Measurements from ENCODE around the gene NAAA.
A peak's percentile ranks its signal among the peaks of the same experiment; 100 is the strongest.
"Not testable (repeated sequence)": the region's sequence is repeated elsewhere in the genome, so short reads cannot be mapped to it uniquely, and the experiment has no call there.

NAAA gene

DNA sequence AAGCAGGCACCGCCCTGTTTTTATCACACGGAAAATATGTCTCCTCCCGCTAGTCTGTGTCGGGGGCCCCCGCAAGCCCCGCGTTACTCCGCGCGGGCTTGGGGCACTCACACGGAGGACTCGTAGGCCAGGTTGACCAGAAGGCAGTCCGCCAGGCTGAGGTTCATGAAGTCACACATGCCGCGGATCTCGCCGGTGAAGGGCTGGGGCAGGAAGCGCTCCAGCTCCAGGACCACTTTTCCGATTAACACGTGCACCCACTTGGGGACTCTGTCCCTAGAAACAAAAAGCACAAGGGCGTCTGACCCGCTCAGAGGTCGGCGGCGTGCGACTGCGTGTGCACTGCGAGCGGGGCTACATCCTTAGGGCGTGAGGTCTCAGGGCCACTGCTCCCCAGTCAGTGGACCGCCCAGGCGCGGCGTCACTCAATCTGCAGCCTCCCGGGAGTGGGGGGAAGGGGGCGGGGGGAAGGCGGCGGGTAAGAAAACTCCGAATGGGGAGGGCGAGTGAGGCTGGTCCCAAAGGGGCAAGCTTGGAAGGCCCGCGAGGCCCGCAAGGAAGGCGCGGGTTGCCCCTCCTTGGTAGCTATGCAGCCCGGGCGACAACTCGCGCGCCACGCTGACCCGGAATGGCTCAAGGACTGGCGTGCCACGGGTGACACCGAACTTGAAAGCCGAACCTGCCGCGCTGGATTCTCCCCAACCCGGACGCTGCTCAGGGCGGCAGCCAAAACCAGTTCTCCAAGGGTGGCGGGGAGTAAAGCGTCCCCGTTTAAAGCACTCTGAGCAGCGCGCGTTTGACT is 722 bp downstream of the NAAA start:
- Mint-ChIP-seq H3K36me3 (peaks cover 25% of the 10 kb centered on the region), H3K9me3 (no peaks in the 10 kb centered on the region), H3K4me1 (peaks cover 25% of the 10 kb centered on the region), H3K4me3 (peak overlapping the region; percentile 98), H3K27ac (peak overlapping the region; percentile 99), H3K27me3 (no peaks in the 10 kb centered on the region)
- peak; percentile 90 for DNase-seq
- CTCF ChIA-PET, result interaction anchor here (1.0 to 1.6 kb wide), 5 partner anchors 11 to 56 kb away, joined by 3 to 6 read pairs (median 4); partner anchors contain the start of gene SDAD1

DNA sequence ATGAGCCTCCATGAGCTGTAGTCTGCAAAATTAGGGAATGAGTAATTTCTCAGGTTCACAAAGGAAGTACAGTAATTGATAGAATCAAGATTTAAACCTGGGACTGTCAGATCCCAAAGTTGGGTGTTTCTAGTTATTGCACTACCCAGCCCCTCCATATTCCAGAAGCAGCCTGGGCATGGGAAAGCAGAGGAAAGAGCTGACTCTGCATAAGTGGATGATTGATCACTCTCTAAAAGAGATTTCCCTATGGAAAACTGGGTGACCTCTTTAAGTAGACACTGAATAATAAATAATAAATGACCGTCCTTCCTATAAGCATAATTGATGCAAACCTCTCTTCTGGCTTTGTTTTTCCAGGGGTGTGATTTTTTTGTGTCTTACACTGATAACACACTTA is 5.2 kb downstream of the NAAA start:
- Mint-ChIP-seq H3K36me3 (peaks cover 41% of the 10 kb centered on the region), H3K4me3 (no peak overlapping the region), H3K9me3 (no peaks in the 10 kb centered on the region), H3K27me3 (no peaks in the 10 kb centered on the region), H3K4me1 (peaks cover 25% of the 10 kb centered on the region), H3K27ac (no peak overlapping the region)
- DNase-seq, result no peak
- CTCF ChIA-PET, result interaction anchor here (1.8 kb wide), 1 partner anchor 20 kb away, joined by 9 read pairs; no protein-coding TSS in a partner anchor

DNA sequence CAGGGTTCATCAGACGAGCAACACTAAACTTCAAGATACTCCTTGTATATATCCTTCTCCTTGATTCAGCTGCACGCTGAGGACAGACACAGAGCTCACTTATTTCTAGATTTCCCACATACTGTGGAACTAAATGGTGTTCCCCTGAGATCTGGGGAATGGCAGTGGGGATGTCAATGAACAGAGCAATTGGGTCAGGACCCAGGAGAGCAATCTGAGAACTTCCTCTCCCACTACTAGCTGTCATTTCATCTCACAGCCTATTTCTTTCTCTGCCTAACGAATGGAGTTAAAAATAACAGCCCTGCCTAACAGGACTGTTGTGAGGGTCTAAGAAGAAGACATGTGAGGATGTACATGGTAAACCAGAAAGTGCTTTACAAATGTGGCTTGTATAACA is 10.7 kb downstream of the NAAA start:
- CTCF ChIA-PET, result interaction anchor here (1.0 to 1.5 kb wide), 2 partner anchors 10 to 14 kb away, joined by 3 to 4 read pairs; no protein-coding TSS in a partner anchor
- Mint-ChIP-seq H3K27ac (no peak overlapping the region), H3K4me3 (no peak overlapping the region), H3K27me3 (no peaks in the 10 kb centered on the region), H3K4me1 (no peaks in the 10 kb centered on the region), H3K9me3 (no peaks in the 10 kb centered on the region), H3K36me3 (peaks cover 36% of the 10 kb centered on the region)
- DNase-seq, result no peak

DNA sequence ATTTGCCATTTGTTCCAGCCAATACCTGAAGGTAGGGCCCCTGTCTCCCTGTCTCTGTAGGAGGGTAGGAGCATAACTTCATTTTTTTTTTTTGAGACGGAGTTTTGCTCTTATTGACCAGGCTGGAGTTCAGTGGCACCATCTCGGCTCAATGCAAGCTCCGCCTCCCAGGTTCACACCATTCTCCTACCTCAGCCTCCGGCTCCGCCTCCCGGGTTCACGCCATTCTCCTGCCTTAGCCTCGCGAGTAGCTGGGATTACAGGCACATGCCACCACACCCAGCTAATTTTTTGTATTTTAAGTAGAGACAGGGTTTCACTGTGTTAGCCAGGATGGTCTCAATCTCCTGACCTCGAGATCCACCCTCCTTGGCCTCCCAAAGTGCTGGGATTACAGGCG is 15.9 kb downstream of the NAAA start:
- H3K36me3 Mint-ChIP-seq, result peaks cover 40% of the 10 kb centered on the region
- not testable (repeated sequence) for DNase-seq, H3K9me3 Mint-ChIP-seq, H3K4me1 Mint-ChIP-seq, H3K4me3 Mint-ChIP-seq, H3K27me3 Mint-ChIP-seq, H3K27ac Mint-ChIP-seq
- CTCF ChIA-PET, result interaction anchor here (1.0 to 2.1 kb wide), 2 partner anchors 9 to 29 kb away, joined by 4 to 9 read pairs; no protein-coding TSS in a partner anchor

GRCh38 chr4:75924309-75924827 is 16.4 kb downstream of the NAAA start:
- CTCF ChIA-PET, result interaction anchor here (1.0 to 2.1 kb wide), 3 partner anchors 9 to 28 kb away, joined by 3 to 9 read pairs (median 4); no protein-coding TSS in a partner anchor
- Mint-ChIP-seq H3K27me3 (no peaks in the 10 kb centered on the region), H3K36me3 (peaks cover 40% of the 10 kb centered on the region), H3K4me3 (no peak overlapping the region), H3K9me3 (no peaks in the 10 kb centered on the region), H3K27ac (no peak overlapping the region), H3K4me1 (no peaks in the 10 kb centered on the region)
- no peak for DNase-seq

DNA sequence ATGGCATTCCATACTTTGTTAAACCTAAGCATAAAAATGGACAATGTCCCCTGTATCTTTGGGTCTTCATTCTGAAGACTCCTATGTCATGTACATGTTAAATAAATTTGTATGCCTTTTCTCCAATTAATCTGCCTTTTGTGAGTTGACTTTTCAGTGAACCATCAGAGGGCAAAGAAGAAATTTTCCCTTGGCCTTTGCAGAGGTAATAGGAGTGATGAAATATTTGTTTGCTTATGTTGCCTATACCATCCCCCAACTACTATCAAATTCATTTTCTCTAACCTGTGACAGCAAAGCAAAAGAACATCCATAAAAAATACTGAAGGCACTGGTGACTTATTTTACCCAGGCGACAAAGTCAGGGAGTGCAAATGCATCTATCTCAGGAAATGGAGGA is 18.2 kb downstream of the NAAA start:
- peak overlapping the region; percentile 29 for H3K27ac Mint-ChIP-seq
- no peaks in the 10 kb centered on the region for H3K9me3 Mint-ChIP-seq
- H3K36me3 Mint-ChIP-seq, result peaks cover 37% of the 10 kb centered on the region
- no peaks in the 10 kb centered on the region for H3K27me3 Mint-ChIP-seq
- H3K4me3 Mint-ChIP-seq, result no peak overlapping the region
- CTCF ChIA-PET, result no interaction called here
- DNase-seq, result no peak
- no peaks in the 10 kb centered on the region for H3K4me1 Mint-ChIP-seq

GRCh38 chr4:75921910-75922309 is 18.9 kb downstream of the NAAA start:
- CTCF ChIA-PET, result interaction anchor here (0.6 to 1.3 kb wide), 2 partner anchors 9 to 31 kb away, joined by 3 read pairs; no protein-coding TSS in a partner anchor
- no peaks in the 10 kb centered on the region for H3K4me1 Mint-ChIP-seq
- H3K27me3 Mint-ChIP-seq, result no peaks in the 10 kb centered on the region
- no peak overlapping the region for H3K4me3 Mint-ChIP-seq
- H3K9me3 Mint-ChIP-seq, result no peaks in the 10 kb centered on the region
- H3K36me3 Mint-ChIP-seq, result peaks cover 36% of the 10 kb centered on the region
- DNase-seq, result no peak
- H3K27ac Mint-ChIP-seq, result no peak overlapping the region

GRCh38 chr4:75920327-75920726 is 20.5 kb downstream of the NAAA start:
- Mint-ChIP-seq H3K4me3 (no peak overlapping the region), H3K4me1 (no peaks in the 10 kb centered on the region), H3K27ac (no peak overlapping the region), H3K36me3 (peaks cover 36% of the 10 kb centered on the region), H3K9me3 (no peaks in the 10 kb centered on the region), H3K27me3 (no peaks in the 10 kb centered on the region)
- CTCF ChIA-PET, result interaction anchor here (1.4 kb wide), 1 partner anchor 9 kb away, joined by 3 read pairs; no protein-coding TSS in a partner anchor
- no peak for DNase-seq

GRCh38 chr4:75919920-75920319 is 20.9 kb downstream of the NAAA start:
- Mint-ChIP-seq H3K4me3 (no peak overlapping the region), H3K27ac (no peak overlapping the region), H3K9me3 (no peaks in the 10 kb centered on the region), H3K4me1 (no peaks in the 10 kb centered on the region), H3K27me3 (no peaks in the 10 kb centered on the region), H3K36me3 (peaks cover 35% of the 10 kb centered on the region)
- no peak for DNase-seq
- CTCF ChIA-PET, result interaction anchor here (1.4 kb wide), 1 partner anchor 10 kb away, joined by 3 read pairs; no protein-coding TSS in a partner anchor

DNA sequence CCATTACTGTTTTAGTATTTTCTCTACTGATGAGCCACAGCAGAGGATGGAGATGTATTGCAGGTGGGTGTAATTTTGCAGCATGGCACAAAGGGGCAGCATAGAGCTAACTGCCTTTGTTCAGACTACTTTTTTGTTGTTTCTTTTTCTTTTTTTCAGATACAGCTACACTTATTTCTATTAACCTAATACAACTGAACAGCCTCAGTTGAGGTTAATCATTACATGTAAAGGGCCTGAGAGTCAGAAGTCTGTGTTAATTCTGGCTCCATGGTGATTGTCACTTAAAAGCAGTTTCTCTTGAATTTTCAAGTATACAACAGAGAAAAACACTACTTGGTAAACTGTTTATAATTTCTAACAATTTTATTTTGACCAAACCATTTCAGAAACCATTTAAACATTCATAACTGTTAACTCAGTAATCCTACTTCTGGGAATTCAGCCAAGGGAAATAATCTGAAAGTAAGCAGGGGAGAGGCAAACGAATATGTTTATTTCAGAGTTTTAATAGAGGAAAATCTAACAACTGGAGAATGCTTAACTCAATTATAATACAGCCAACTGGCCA is 24.6 kb downstream of the NAAA start:
- no peaks in the 10 kb centered on the region for H3K27me3 Mint-ChIP-seq
- no peaks in the 10 kb centered on the region for H3K4me1 Mint-ChIP-seq
- peak overlapping the region; percentile 33 for H3K27ac Mint-ChIP-seq
- H3K9me3 Mint-ChIP-seq, result no peaks in the 10 kb centered on the region
- H3K4me3 Mint-ChIP-seq, result no peak overlapping the region
- peaks cover 28% of the 10 kb centered on the region for H3K36me3 Mint-ChIP-seq
- CTCF ChIA-PET, result interaction anchor here (0.6 to 2.7 kb wide), 20 partner anchors 9 to 215 kb away, joined by 3 to 15 read pairs (median 4); partner anchors contain the start of gene PPEF2
- peak; percentile 53 for DNase-seq

GRCh38 chr4:75912968-75913367 is 27.8 kb downstream of the NAAA start:
- no peak overlapping the region for H3K27ac Mint-ChIP-seq
- no peaks in the 10 kb centered on the region for H3K4me1 Mint-ChIP-seq
- no peak overlapping the region for H3K4me3 Mint-ChIP-seq
- H3K36me3 Mint-ChIP-seq, result peaks cover 20% of the 10 kb centered on the region
- DNase-seq, result no peak
- peaks cover 5% of the 10 kb centered on the region for H3K9me3 Mint-ChIP-seq
- H3K27me3 Mint-ChIP-seq, result no peaks in the 10 kb centered on the region
- CTCF ChIA-PET, result interaction anchor here (1.3 to 1.9 kb wide), 4 partner anchors 17 to 174 kb away, joined by 4 to 6 read pairs (median 4); no protein-coding TSS in a partner anchor

GRCh38 chr4:75910831-75911230 is 30.0 kb downstream of the NAAA start:
- not testable (repeated sequence) for H3K4me1 Mint-ChIP-seq, H3K9me3 Mint-ChIP-seq, DNase-seq, H3K27me3 Mint-ChIP-seq, H3K4me3 Mint-ChIP-seq, H3K27ac Mint-ChIP-seq
- H3K36me3 Mint-ChIP-seq, result peaks cover 15% of the 10 kb centered on the region
- CTCF ChIA-PET, result interaction anchor here (7.9 kb wide), 1 partner anchor 14 kb away, joined by 43 read pairs; no protein-coding TSS in a partner anchor

DNA sequence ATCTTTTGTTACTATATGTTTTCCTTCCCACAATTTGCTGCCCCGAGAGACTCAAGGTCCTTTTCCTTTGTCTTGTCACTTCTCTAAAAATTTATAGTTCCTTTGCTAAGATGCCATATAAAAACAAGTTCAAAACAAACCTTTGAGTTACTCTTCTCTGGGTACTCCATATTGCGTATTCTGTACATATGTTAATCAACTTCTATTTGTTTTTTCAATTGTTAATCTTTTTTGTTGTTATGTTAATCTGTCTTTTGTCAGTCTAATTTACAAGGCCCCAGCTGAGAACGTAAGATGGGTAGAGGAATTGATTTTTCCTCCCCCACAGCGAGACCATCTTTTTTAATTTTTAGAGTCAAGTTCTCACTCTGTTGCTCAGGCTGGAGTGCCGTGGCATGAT is 31.4 kb downstream of the NAAA start:
- CTCF ChIA-PET, result interaction anchor here (0.7 to 7.9 kb wide), 2 partner anchors 13 to 107 kb away, joined by 3 to 43 read pairs; no protein-coding TSS in a partner anchor
- Mint-ChIP-seq H3K4me3 (no peak overlapping the region), H3K27me3 (no peaks in the 10 kb centered on the region), H3K4me1 (no peaks in the 10 kb centered on the region), H3K27ac (no peak overlapping the region), H3K9me3 (peaks cover 5% of the 10 kb centered on the region), H3K36me3 (peaks cover 13% of the 10 kb centered on the region)
- no peak for DNase-seq

DNA sequence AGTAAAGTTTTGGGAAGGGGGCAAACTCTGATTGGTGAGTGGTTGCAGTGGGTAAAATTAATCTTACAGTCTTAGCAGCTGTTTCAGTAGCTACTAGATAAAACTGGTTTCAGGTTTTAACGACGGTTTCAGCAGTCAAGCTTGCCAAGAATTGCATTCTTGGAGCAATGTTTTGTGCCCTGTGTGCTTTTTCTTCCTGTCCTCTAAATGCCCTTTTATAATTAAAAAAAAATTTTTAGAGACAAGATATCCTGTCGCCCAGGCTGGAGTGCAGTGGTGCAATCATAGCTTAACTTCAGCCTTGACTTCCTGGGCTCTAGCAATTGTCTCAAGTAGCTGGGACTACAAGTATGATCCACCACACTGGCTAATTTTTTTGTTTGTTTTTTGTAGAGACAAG is 32.3 kb downstream of the NAAA start:
- H3K4me1 Mint-ChIP-seq, result no peaks in the 10 kb centered on the region
- H3K27me3 Mint-ChIP-seq, result no peaks in the 10 kb centered on the region
- H3K27ac Mint-ChIP-seq, result peak overlapping the region; percentile 57
- CTCF ChIA-PET, result interaction anchor here (7.9 kb wide), 1 partner anchor 12 kb away, joined by 43 read pairs; no protein-coding TSS in a partner anchor
- H3K4me3 Mint-ChIP-seq, result no peak overlapping the region
- H3K9me3 Mint-ChIP-seq, result peaks cover 5% of the 10 kb centered on the region
- peaks cover 13% of the 10 kb centered on the region for H3K36me3 Mint-ChIP-seq
- no peak for DNase-seq
